ENCODE measurements around the gene AGPAT4.

DNA sequence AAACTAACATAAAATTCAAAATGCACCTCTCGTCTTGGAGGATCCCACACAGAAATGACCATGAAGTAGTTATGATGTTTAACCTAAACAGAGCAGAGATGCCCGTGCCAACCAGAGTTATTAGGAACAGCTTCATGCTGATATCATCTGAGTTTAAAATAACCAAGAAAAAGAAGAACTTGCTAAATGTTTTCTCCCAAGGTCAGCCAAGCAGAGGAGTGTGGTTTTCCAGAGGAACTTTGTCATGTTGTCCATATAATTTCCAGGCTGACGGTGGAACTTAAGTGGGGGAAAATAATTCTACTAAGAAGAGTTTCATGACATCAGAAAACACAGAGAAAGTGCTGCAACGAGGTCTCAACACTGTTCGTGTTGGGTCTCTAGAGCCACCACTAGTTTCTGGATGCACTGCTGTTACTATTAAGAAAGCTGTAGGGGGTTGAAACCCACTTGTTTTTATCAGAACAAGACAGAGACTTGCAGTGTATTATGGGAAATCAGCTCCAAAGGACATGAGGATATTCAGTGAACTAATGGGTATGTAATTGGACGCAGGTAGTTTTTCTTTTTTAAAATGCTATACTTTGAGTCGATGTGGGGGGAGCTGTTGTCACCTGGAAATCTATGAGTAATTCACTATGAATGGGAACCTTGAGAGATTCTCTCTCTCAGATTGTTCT lies 5.2 kb downstream of the AGPAT4 start:
- TF ChIP-seq CTCF (optimal IDR thresholded peaks at IDR 0.05 in 1 of 3, IDR thresholded peaks at IDR 0.05 in 1 of 3, conservative IDR thresholded peaks at IDR 0.05 in 1 of 3; ENCODE audit: extremely low read depth in 1 of 3, insufficient read depth in 2 of 3, low read length in 3 of 3) (no peak), EZH2 (IDR thresholded peaks at IDR 0.05; ENCODE audit: low read length) (no peak)
